ENCODE results near the gene ATP6V0A4.

GRCh38 chr7:138828302-138828701 lies 30.3 kb upstream of the ATP6V0A4 start:
- no peak for TF ChIP-seq CTCF (conservative IDR thresholded peaks at IDR 0.05; ENCODE audit: low read depth, low read length)
- TF ChIP-seq EZH2 (IDR thresholded peaks at IDR 0.05; ENCODE audit: borderline replicate concordance, low read depth, low read length, poor library complexity, severe bottlenecking) = no peak

Measured in A673 (cell line).